Kidney (tissue), 14 donors: ENCODE measurements around the gene AP4E1. TPM values are rescaled to one million over a fixed set of nuclear protein-coding genes. Genes with fewer than 3 reads are reported as not detected.

ENCODE experiments used
- DNase-seq, 5 donors: peaks; one replicate each; pipeline ENCODE4 v3.0.0-alpha.2; 2013 to 2020
- FAIRE-seq: peaks from 2 replicates; lab custom pipeline; 2012; peaks lifted over from hg19 to GRCh38; lab: Jason Lieb, UNC
- H3K27ac ChIP-seq, 2 donors: one replicate each; pipeline ENCODE4 v1.7.0; 2013; ENCODE audit warnings: low read depth in 2 of 2, low read length in 2 of 2, inconsistent platforms in 1 of 2
- H3K27me3 ChIP-seq: one replicate; pipeline ENCODE4 v1.7.1; 2013; ENCODE audit warnings: low read length, inconsistent platforms; ENCODE audit not compliant: control insufficient read depth, insufficient read depth
- H3K36me3 ChIP-seq, 3 donors: one replicate each; pipeline versions ENCODE4 v1.7.0 to v1.7.1; 2013; ENCODE audit warnings: low read length in 3 of 3, control low read depth in 1 of 3, inconsistent platforms in 1 of 3; ENCODE audit not compliant: insufficient read depth in 3 of 3, control insufficient read depth in 2 of 3
- H3K4me1 ChIP-seq, 3 donors: one replicate each; pipeline versions ENCODE4 v1.7.0 to v1.7.1; 2013; ENCODE audit warnings: low read length in 3 of 3, inconsistent platforms in 1 of 3, low read depth in 1 of 3; ENCODE audit not compliant: control insufficient read depth in 2 of 3, insufficient read depth in 2 of 3
- H3K4me3 ChIP-seq, 3 donors: one replicate each; pipeline versions ENCODE4 v1.7.0 to v1.8.1; 2013; ENCODE audit warnings: low read length in 3 of 3, control low read depth in 1 of 3, inconsistent platforms in 1 of 3
- H3K9ac ChIP-seq, 3 donors: one replicate each; pipeline versions ENCODE4 v1.7.0 to v1.7.1; 2013; ENCODE audit warnings: low read length in 3 of 3, control low read depth in 1 of 3, inconsistent platforms in 1 of 3
- H3K9me3 ChIP-seq, 3 donors: one replicate each; pipeline versions ENCODE4 v1.7.0 to v1.7.1; 2013; ENCODE audit warnings: low read length in 3 of 3, control low read depth in 1 of 3, inconsistent platforms in 1 of 3; ENCODE audit not compliant: control insufficient read depth in 2 of 3, insufficient read depth in 1 of 3
- intact Hi-C: fragments of 100-400 bp; cut with DNase I; formaldehyde crosslinking; loops from one replicate; pipeline ENCODE4 v1.11.1; 2022
- polyA plus RNA-seq: library from polyadenylated mRNA; stranded (reverse); fragments of 350-450 nt; fragmentation: Illumina TruSeq; extraction: RNeasy Lipid Tissue Mini Kit (QIAGEN cat#74804); gene quantifications from one replicate; pipeline ENCODE4 v1.2.3, GENCODE V29; 2014; ENCODE audit warnings: low read depth, low replicate concordance; ENCODE audit not compliant: insufficient read depth
- total RNA-seq: library from RNA; stranded (reverse); fragmentation: NEBNext Ultra II Directional; extraction: Animal tissue kit (Norgen Biotek cat#: 25700); gene quantifications from one replicate; pipeline ENCODE4 v1.2.1, GENCODE V29; 2021
- TF ChIP-seq, protein P1 (sequence below): IDR thresholded peaks from 3 replicates; pipeline ENCODE4 v1.5.1; 2012; ENCODE audit warnings: mild to moderate bottlenecking, moderate library complexity, borderline replicate concordance; ENCODE audit not compliant: insufficient read depth; ENCODE audit errors: extremely low read depth
- donor health status: control.
- donor health status: control.
- donor health status: control.
- donor health status: control.
- donor health status: control.
- donor health status: DM: yes; HTN: yes; CAD: no.
- donor health status: Normal renal cell carcinoma (clear cell type).

AP4E1 gene
- total and polyA plus RNA-seq, 2 donors from 2014 or later = 2.0 to 9.8 TPM

DNA sequence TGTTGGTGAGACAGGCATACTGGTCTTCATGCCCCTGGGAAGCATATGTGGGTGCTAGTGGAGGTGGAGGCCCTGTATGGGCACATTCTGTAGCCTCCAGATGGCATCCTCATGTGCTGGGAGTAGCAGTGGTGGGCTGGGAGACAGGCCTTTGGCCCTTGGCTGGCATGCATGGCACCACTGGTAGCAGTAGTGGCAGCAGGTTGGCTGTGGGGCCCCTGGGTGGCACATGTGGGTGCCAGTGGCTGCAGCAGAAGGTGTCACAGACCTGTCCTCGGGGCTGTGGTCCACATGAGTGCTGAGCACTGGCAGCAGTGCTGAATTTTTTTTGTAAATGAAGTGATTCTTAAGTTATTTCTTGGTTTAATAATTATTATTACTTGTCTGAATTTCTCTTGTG is 115.0 kb downstream of the AP4E1 start:
- peaks cover 0 to 8% (median 0%) of the 10 kb centered on the region in 3 donors for H3K9me3 ChIP-seq
- no peak overlapping the region for H3K27ac ChIP-seq
- intact Hi-C loops = no loop called here
- DNase-seq (no peak), FAIRE-seq (no peak)
- no peak overlapping the region for H3K4me3 ChIP-seq
- H3K27me3 ChIP-seq = no peaks in the 10 kb centered on the region
- no peaks in the 10 kb centered on the region for H3K4me1 ChIP-seq
- TF ChIP-seq, protein P1, sequence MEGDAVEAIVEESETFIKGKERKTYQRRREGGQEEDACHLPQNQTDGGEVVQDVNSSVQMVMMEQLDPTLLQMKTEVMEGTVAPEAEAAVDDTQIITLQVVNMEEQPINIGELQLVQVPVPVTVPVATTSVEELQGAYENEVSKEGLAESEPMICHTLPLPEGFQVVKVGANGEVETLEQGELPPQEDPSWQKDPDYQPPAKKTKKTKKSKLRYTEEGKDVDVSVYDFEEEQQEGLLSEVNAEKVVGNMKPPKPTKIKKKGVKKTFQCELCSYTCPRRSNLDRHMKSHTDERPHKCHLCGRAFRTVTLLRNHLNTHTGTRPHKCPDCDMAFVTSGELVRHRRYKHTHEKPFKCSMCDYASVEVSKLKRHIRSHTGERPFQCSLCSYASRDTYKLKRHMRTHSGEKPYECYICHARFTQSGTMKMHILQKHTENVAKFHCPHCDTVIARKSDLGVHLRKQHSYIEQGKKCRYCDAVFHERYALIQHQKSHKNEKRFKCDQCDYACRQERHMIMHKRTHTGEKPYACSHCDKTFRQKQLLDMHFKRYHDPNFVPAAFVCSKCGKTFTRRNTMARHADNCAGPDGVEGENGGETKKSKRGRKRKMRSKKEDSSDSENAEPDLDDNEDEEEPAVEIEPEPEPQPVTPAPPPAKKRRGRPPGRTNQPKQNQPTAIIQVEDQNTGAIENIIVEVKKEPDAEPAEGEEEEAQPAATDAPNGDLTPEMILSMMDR = no peak
- H3K9ac ChIP-seq = no peak overlapping the region
- no peaks in the 10 kb centered on the region for H3K36me3 ChIP-seq

DNA sequence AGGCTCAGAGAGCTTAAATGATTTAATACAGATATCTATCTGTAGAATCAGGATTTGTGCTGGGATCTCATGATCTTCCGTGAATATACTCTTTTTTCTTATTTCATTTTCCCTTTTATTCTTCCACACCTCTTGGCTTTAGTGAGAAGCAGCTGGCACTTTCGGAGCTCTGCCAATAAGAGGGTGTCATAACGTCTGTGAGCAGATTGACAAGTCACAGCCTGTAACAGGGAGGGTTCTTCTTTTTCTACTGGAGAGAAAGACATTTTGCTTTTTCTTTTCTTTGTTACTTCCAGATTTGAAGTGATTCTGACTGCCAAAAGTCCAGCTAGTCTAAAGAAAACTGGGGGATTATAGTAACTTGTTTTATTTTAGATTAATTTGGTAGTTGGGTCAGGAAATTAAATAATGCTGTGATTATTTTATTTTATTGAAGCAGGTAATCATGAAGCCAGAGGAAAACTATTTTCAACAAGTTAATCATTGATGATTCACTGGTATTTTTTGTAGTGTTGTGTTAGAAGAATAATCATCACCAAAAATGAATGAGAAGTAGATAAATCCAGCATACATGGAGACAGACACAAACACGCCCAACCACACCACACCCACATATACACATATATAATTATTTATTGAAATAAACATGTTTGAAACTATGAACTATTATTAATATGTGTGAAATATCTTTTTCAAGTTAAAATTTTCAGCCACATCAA is 116.4 kb downstream of the AP4E1 start:
- no peak overlapping the region for H3K9ac ChIP-seq
- H3K4me1 ChIP-seq = no peaks in the 10 kb centered on the region
- TF ChIP-seq, protein P1 = no peak
- no peaks in the 10 kb centered on the region for H3K36me3 ChIP-seq
- H3K4me3 ChIP-seq = no peak overlapping the region
- intact Hi-C loops = no loop called here
- no peak overlapping the region for H3K27ac ChIP-seq
- DNase-seq (no peak), FAIRE-seq (no peak)
- H3K9me3 ChIP-seq = no peaks in the 10 kb centered on the region
- no peaks in the 10 kb centered on the region for H3K27me3 ChIP-seq

GRCh38 chr15:51025454-51025846 is 117.0 kb downstream of the AP4E1 start:
- no peak overlapping the region for H3K4me3 ChIP-seq
- TF ChIP-seq, protein P1 = no peak

More at GRCh38 chr15:51025454-51025846, 117.0 kb downstream of the AP4E1 start:
- DNase-seq (no peak), FAIRE-seq (no peak)
- no peaks in the 10 kb centered on the region for H3K36me3 ChIP-seq
- H3K9ac ChIP-seq = no peak overlapping the region
- intact Hi-C loops = no loop called here
- no peaks in the 10 kb centered on the region for H3K9me3 ChIP-seq
- no peaks in the 10 kb centered on the region for H3K4me1 ChIP-seq
- H3K27ac ChIP-seq = no peak overlapping the region
- H3K27me3 ChIP-seq = no peaks in the 10 kb centered on the region
